Neural progenitor cell (in vitro differentiated cells): ENCODE data around the gene STRN. TPM values are rescaled to one million over a fixed set of nuclear protein-coding genes. Genes with fewer than 3 reads are reported as not detected.

Source experiments
- DNase-seq: peaks from one replicate; pipeline ENCODE4 v3.0.0-alpha.2; 2016; ENCODE audit warnings: low spot score
- H2AFZ ChIP-seq: fragments of 200-600 bp; sonication (generic); replicated peaks from 2 replicates; pipeline ENCODE4 v1.6.1; 2016; ENCODE audit warnings: antibody characterized with exemption
- H3F3A ChIP-seq: fragments of 200-600 bp; sonication (generic); 2 replicates; pipeline ENCODE4 v1.6.1; 2016; ENCODE audit warnings: antibody characterized with exemption, low read depth
- H3K27ac ChIP-seq: fragments of 200-600 bp; sonication (generic); 2 replicates; pipeline ENCODE4 v1.5.1; 2016; ENCODE audit warnings: mild to moderate bottlenecking
- H3K27me3 ChIP-seq: fragments of 200-600 bp; sonication (generic); 2 replicates; pipeline ENCODE4 v1.6.1; 2016; ENCODE audit warnings: mild to moderate bottlenecking, moderate library complexity
- H3K36me3 ChIP-seq: fragments of 200-600 bp; sonication (generic); 2 replicates; pipeline ENCODE4 v1.5.1; 2016
- H3K4me1 ChIP-seq: fragments of 200-600 bp; sonication (generic); 2 replicates; pipeline ENCODE4 v1.6.1; 2016; ENCODE audit warnings: mixed run types
- H3K4me2 ChIP-seq: fragments of 200-600 bp; sonication (generic); 2 replicates; pipeline ENCODE4 v1.6.1; 2016
- H3K4me3 ChIP-seq: fragments of 200-600 bp; sonication (generic); 2 replicates; pipeline ENCODE4 v1.5.1; 2016
- H3K79me2 ChIP-seq: fragments of 200-600 bp; sonication (generic); 2 replicates; pipeline ENCODE4 v1.6.1; 2016; ENCODE audit warnings: low read depth
- H3K9ac ChIP-seq: fragments of 200-600 bp; sonication (generic); 2 replicates; pipeline ENCODE4 v1.6.1; 2016
- H3K9me3 ChIP-seq: fragments of 200-600 bp; sonication (generic); 2 replicates; pipeline ENCODE4 v1.5.1; 2016; ENCODE audit warnings: low read depth
- H4K20me1 ChIP-seq: fragments of 200-600 bp; sonication (generic); 2 replicates; pipeline ENCODE4 v1.6.1; 2016; ENCODE audit warnings: low read depth
- H3K27ac Mint-ChIP-seq: 3 replicates; pipeline ENCODE4 v1.8.0; 2021; ENCODE audit warnings: mixed read lengths
- H3K27me3 Mint-ChIP-seq: 2 replicates; pipeline ENCODE4 v1.8.0; 2022; ENCODE audit warnings: low read depth, mild to moderate bottlenecking, inconsistent platforms, moderate library complexity, mixed read lengths; ENCODE audit not compliant: insufficient read depth
- H3K36me3 Mint-ChIP-seq: 3 replicates; pipeline ENCODE4 v1.8.0; 2021; ENCODE audit warnings: mixed read lengths
- H3K4me1 Mint-ChIP-seq: 3 replicates; pipeline ENCODE4 v1.8.0; 2021; ENCODE audit warnings: mixed read lengths
- H3K4me3 Mint-ChIP-seq: 3 replicates; pipeline ENCODE4 v1.8.0; 2021; ENCODE audit warnings: mild to moderate bottlenecking, moderate library complexity, mixed read lengths
- H3K9me3 Mint-ChIP-seq: 3 replicates; pipeline ENCODE4 v1.8.0; 2020; ENCODE audit warnings: mixed read lengths
- CTCF ChIP-seq: fragments of 200-600 bp; sonication (generic); IDR thresholded peaks from 2 replicates; pipeline ENCODE4 v1.5.1; 2017; ENCODE audit warnings: antibody characterized with exemption, mild to moderate bottlenecking
- EZH2 ChIP-seq: fragments of 200-600 bp; sonication (generic); IDR thresholded peaks from 2 replicates; pipeline ENCODE4 v1.6.1; 2017; ENCODE audit warnings: antibody characterized with exemption, mild to moderate bottlenecking, moderate library complexity
- EZH2phosphoT487 ChIP-seq: fragments of 200-600 bp; sonication (generic); IDR thresholded peaks from 2 replicates; pipeline ENCODE4 v1.6.1; 2017; ENCODE audit warnings: antibody characterized with exemption
- total RNA-seq: library from RNA; depleted of rRNA; stranded (reverse); fragments of >200 nt; gene quantifications from 2 replicates; pipeline ENCODE4 v1.2.3, GENCODE V29; 2015; ENCODE audit warnings: low replicate concordance

STRN gene
- total RNA-seq, 1 donor from 2014 or later, result 20.9 TPM

GRCh38 chr2:36993841-36994620, 27.7 kb upstream of the STRN start:
- no peaks in the 10 kb centered on the region for H3K27me3 ChIP-seq
- TF ChIP-seq EZH2phosphoT487 (no peak), CTCF (no peak), EZH2 (no peak)
- H3K36me3 ChIP-seq, result no peaks in the 10 kb centered on the region
- no peaks in the 10 kb centered on the region for H3K79me2 ChIP-seq
- DNase-seq, result no peak
- Mint-ChIP-seq H3K27ac (no peak overlapping the region), H3K9me3 (no peaks in the 10 kb centered on the region), H3K27me3 (peaks cover 2% of the 10 kb centered on the region), H3K4me1 (no peaks in the 10 kb centered on the region), H3K4me3 (no peak overlapping the region), H3K36me3 (peaks cover 11% of the 10 kb centered on the region)
- H4K20me1 ChIP-seq, result no peaks in the 10 kb centered on the region
- H2AFZ ChIP-seq, result no peak overlapping the region
- H3K4me2 ChIP-seq, result no peak overlapping the region
- no peaks in the 10 kb centered on the region for H3F3A ChIP-seq
- no peaks in the 10 kb centered on the region for H3K4me1 ChIP-seq
- no peak overlapping the region for H3K9ac ChIP-seq
- no peak overlapping the region for H3K27ac ChIP-seq
- no peaks in the 10 kb centered on the region for H3K9me3 ChIP-seq
- H3K4me3 ChIP-seq, result no peak overlapping the region

GRCh38 chr2:36988008-36988407, 21.7 kb upstream of the STRN start:
- Mint-ChIP-seq H3K36me3 (no peaks in the 10 kb centered on the region), H3K27ac (no peak overlapping the region)
- no peak overlapping the region for H3K4me3 ChIP-seq

DNA sequence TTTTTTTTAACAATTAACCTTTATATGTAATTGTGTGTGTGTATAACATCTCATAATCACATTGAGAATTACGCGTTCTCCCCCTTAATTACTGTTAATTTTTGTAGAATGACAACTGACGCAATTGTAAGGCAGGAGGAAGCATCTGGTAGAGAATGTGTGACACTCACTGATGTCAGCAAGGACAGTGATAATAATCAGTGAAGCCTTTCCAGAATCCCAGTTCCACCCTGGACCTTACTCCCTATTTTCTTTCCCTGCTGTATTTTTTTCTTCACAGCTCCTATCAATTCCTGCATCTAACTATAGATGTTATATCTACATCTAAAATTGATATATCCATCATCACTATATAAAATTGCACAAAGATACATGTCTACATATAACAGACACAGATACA, 16.1 kb upstream of the STRN start:
- Mint-ChIP-seq H3K27me3 (no peaks in the 10 kb centered on the region), H3K9me3 (no peaks in the 10 kb centered on the region), H3K27ac (no peak overlapping the region), H3K36me3 (peaks cover 2% of the 10 kb centered on the region), H3K4me3 (no peak overlapping the region), H3K4me1 (no peaks in the 10 kb centered on the region)
- Histone ChIP-seq H3K9me3 (no peaks in the 10 kb centered on the region), H3K79me2 (no peaks in the 10 kb centered on the region), H3K4me3 (no peak overlapping the region), H4K20me1 (no peaks in the 10 kb centered on the region), H3K9ac (no peak overlapping the region), H2AFZ (no peak overlapping the region), H3K4me1 (no peaks in the 10 kb centered on the region), H3K27me3 (no peaks in the 10 kb centered on the region), H3K4me2 (no peak overlapping the region), H3K27ac (no peak overlapping the region), H3K36me3 (no peaks in the 10 kb centered on the region), H3F3A (no peaks in the 10 kb centered on the region)
- DNase-seq, result no peak
- TF ChIP-seq EZH2phosphoT487 (no peak), CTCF (no peak), EZH2 (no peak)

More at GRCh38 chr2:36988008-36988407, 21.7 kb upstream of the STRN start:
- H3K9me3 Mint-ChIP-seq, result no peaks in the 10 kb centered on the region
- H3K4me3 Mint-ChIP-seq, result no peak overlapping the region
- no peaks in the 10 kb centered on the region for H3K79me2 ChIP-seq
- no peaks in the 10 kb centered on the region for H3K36me3 ChIP-seq
- H3K27me3 Mint-ChIP-seq, result no peaks in the 10 kb centered on the region
- TF ChIP-seq CTCF (no peak), EZH2 (no peak), EZH2phosphoT487 (no peak)
- no peaks in the 10 kb centered on the region for H3K4me1 Mint-ChIP-seq
- DNase-seq, result no peak
- H3K9ac ChIP-seq, result no peak overlapping the region
- no peaks in the 10 kb centered on the region for H3K4me1 ChIP-seq
- no peaks in the 10 kb centered on the region for H3K9me3 ChIP-seq
- no peaks in the 10 kb centered on the region for H3F3A ChIP-seq
- H3K27me3 ChIP-seq, result no peaks in the 10 kb centered on the region
- H3K27ac ChIP-seq, result no peak overlapping the region
- no peak overlapping the region for H2AFZ ChIP-seq
- no peak overlapping the region for H3K4me2 ChIP-seq
- no peaks in the 10 kb centered on the region for H4K20me1 ChIP-seq
